AG04450 (cell line): ENCODE measurements around the gene OCSTAMP. TPM values are rescaled to one million over a fixed set of nuclear protein-coding genes. Genes with fewer than 3 reads are reported as not detected.

Experiments
- CTCF ChIA-PET: fragments of 300-600, 350-600 bp; formaldehyde crosslinking; extraction: SDS; loops from one replicate; lab custom pipeline; 2022; ENCODE audit warnings: antibody characterized with exemption, inconsistent platforms; lab: Charles Lee
- POLR2A ChIA-PET: fragments of 350-600 bp; formaldehyde crosslinking; extraction: SDS; loops from one replicate; lab custom pipeline; 2021; ENCODE audit warnings: antibody characterized with exemption, inconsistent platforms; lab: Yijun Ruan, JAX
- DNase-seq: peaks from one replicate; pipeline ENCODE4 v3.0.0-alpha.2; 2011; ENCODE audit warnings: low read depth, low spot score
- H3K27ac ChIP-seq: one replicate; pipeline ENCODE4 v1.5.1; 2012; ENCODE audit warnings: low read depth, low read length, control low read depth
- H3K27me3 ChIP-seq: one replicate; pipeline ENCODE4 v1.6.0; 2012; ENCODE audit warnings: low read length; ENCODE audit not compliant: control insufficient read depth, insufficient read depth
- H3K4me3 ChIP-seq: 2 replicates; pipeline ENCODE4 v1.5.1; 2011; ENCODE audit warnings: mild to moderate bottlenecking, low read depth, low read length, control low read depth
- H3K9me3 ChIP-seq: 2 replicates; pipeline ENCODE4 v1.5.1; 2012; ENCODE audit warnings: low read length; ENCODE audit not compliant: control insufficient read depth, insufficient read depth
- polyA plus RNA-seq: library from polyadenylated mRNA; depleted of rRNA; stranded (reverse); fragments of >200 nt; gene quantifications from 2 replicates; pipeline ENCODE4 v1.2.3, GENCODE V29; 2011; rRNA removed
- TF ChIP-seq, protein P1 (sequence below): IDR thresholded peaks from 2 replicates; pipeline ENCODE4 v1.5.1; 2011; ENCODE audit warnings: low read depth, low read length, control low read depth, inconsistent platforms

The OCSTAMP gene
- polyA plus RNA-seq, 1 experiment, result not detected

DNA sequence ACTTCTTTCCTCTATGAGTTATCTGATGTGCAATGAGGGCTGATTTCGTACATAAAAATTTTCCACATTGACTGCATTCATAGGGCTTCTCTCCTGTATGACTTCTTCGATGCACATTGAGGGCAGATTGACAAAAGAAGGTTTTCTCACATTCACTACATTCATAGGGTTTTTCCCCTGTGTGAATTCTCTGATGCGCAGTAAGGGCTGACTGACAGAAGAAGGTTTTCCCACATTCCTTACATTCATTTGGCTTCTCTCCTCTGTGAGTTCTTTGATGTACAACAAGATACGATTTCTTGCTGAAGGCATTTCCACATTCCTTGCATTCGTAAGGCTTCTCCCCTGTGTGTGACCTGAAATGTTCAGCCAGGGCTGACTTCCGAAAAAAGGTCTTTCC is 48.5 kb downstream of the OCSTAMP start:
- Histone ChIP-seq H3K9me3 (peaks cover 13% of the 10 kb centered on the region), H3K27ac (no peak overlapping the region), H3K27me3 (no peaks in the 10 kb centered on the region), H3K4me3 (no peak overlapping the region)
- TF ChIP-seq, protein P1, sequence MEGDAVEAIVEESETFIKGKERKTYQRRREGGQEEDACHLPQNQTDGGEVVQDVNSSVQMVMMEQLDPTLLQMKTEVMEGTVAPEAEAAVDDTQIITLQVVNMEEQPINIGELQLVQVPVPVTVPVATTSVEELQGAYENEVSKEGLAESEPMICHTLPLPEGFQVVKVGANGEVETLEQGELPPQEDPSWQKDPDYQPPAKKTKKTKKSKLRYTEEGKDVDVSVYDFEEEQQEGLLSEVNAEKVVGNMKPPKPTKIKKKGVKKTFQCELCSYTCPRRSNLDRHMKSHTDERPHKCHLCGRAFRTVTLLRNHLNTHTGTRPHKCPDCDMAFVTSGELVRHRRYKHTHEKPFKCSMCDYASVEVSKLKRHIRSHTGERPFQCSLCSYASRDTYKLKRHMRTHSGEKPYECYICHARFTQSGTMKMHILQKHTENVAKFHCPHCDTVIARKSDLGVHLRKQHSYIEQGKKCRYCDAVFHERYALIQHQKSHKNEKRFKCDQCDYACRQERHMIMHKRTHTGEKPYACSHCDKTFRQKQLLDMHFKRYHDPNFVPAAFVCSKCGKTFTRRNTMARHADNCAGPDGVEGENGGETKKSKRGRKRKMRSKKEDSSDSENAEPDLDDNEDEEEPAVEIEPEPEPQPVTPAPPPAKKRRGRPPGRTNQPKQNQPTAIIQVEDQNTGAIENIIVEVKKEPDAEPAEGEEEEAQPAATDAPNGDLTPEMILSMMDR, result no peak
- no peak for DNase-seq
- ChIA-PET CTCF (no interaction called here), POLR2A (no interaction called here)

DNA sequence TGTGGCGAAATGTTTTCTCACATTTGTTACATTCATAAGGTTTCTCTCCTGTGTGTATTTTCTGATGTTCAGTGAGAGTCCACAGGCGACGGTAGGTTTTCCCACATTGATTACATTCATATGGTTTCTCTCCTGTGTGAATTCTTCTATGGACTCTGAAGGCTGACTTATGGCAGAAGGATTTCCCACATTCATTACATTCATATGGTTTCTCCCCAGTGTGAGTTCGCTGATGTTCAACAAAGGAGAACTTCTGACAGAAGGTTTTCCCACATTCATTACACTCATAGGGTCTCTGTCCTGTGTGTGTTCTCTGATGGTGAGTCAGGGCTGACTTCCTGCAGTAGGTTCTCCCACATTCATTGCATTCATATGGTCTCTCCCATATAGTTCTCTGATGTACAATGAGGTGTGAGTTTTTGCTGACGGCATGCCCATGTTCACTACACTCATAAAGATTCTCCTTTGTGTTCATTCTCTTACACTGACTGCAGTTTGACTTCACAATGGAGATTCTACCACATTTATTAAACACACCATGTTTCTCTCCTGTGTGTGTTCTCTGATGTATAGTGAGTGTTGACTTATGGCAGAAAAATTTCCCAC is 49.0 kb downstream of the OCSTAMP start:
- no peak for DNase-seq
- peaks cover 13% of the 10 kb centered on the region for H3K9me3 ChIP-seq
- ChIA-PET CTCF (no interaction called here), POLR2A (no interaction called here)
- H3K27me3 ChIP-seq, result no peaks in the 10 kb centered on the region
- no peak overlapping the region for H3K4me3 ChIP-seq
- TF ChIP-seq, protein P1, result no peak
- H3K27ac ChIP-seq, result no peak overlapping the region

- peaks cover 3% of the 10 kb centered on the region for H3K27me3 ChIP-seq
- ChIA-PET CTCF (no interaction called here), POLR2A (no interaction called here)
- peaks cover 4% of the 10 kb centered on the region; the same call in 1 of the 2 replicates for H3K9me3 ChIP-seq
- TF ChIP-seq, protein P1, result no peak
- H3K4me3 ChIP-seq, result no peak overlapping the region
- H3K27ac ChIP-seq, result no peak overlapping the region
- no peak for DNase-seq
Measured at GRCh38 chr20:46494077-46494476, 56.4 kb downstream of the OCSTAMP start.

DNA sequence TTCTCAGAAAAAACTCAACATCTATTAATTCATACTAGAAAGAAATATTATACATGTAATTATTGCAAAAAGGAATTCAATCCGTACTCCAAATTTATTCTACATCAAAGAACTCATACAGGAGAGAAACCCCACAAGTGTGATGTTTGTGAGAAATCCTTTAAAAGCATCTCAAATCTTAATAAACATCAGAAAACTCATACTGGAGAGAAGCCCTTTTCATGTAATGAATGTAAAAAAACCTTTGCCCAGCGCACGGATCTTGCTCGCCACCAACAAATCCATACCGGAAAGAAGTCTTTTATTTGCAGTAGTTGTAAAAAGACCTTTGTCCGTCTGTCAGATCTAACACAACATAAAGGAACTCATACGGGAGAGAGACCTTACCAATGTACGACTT is 59.1 kb downstream of the OCSTAMP start:
- Histone ChIP-seq H3K27me3 (peaks cover 5% of the 10 kb centered on the region), H3K9me3 (no peaks in the 10 kb centered on the region), H3K4me3 (no peak overlapping the region), H3K27ac (no peak overlapping the region)
- no peak for DNase-seq
- ChIA-PET POLR2A (no interaction called here), CTCF (no interaction called here)
- TF ChIP-seq, protein P1, result no peak

Other genes starting within 250 kb of the OCSTAMP start
- gene CDH22, start 242.2 kb downstream of the OCSTAMP start, polyA plus RNA-seq, result not detected in 2 replicates
- 34.4 and 39.2 TPM in 2 replicates for gene ELMO2, start 144.0 kb downstream of the OCSTAMP start, polyA plus RNA-seq
- gene ZNF334, start 37.1 kb downstream of the OCSTAMP start, polyA plus RNA-seq, result 3.3 and 4.0 TPM in 2 replicates
- gene SLC13A3, start 100.8 kb upstream of the OCSTAMP start, polyA plus RNA-seq, result 2.4 and 3.8 TPM in 2 replicates
- 13.3 and 14.3 TPM in 2 replicates for gene TP53RK, start 138.8 kb upstream of the OCSTAMP start, polyA plus RNA-seq
- 35.5 and 36.9 TPM in 2 replicates for gene SLC2A10, start 159.0 kb upstream of the OCSTAMP start, polyA plus RNA-seq